Lower leg skin (tissue), 4 donors: ENCODE results near the gene WEE2. TPM values are rescaled to one million over a fixed set of nuclear protein-coding genes. Genes with fewer than 3 reads are reported as not detected.

Experiments
- DNase-seq, 2 donors: peaks; one replicate each; pipeline ENCODE4 v3.0.0-alpha.2; 2019; ENCODE audit warnings: low spot score in 2 of 2
- H3K4me3 ChIP-seq: fragments of 200-600 bp; sonication (generic); 2 replicates; pipeline ENCODE4 v1.5.1; 2017; ENCODE audit warnings: mild to moderate bottlenecking, low read depth; ENCODE audit not compliant: poor library complexity, severe bottlenecking
- POLR2A ChIP-seq, 2 donors: fragments of 450-650 bp; IDR thresholded peaks; one replicate each; pipeline ENCODE4 v1.6.1; 2016 to 2017; ENCODE audit warnings: antibody characterized with exemption in 2 of 2, mild to moderate bottlenecking in 1 of 2, moderate library complexity in 1 of 2
- WGBS, 2 donors: methylation state at CpG; one replicate each; pipeline ENCODE4 v1.1.5; 2018; 5-methylcytosine and 5-hydroxymethylcytosine counted together
- intact Hi-C: fragments of 100-400 bp; cut with DNase I; formaldehyde crosslinking; loops from one replicate; pipeline ENCODE4 v1.15.0; 2023; ENCODE audit warnings: low total_unique reads
- total RNA-seq, 4 donors: library from RNA; depleted of rRNA; stranded (reverse); fragments of >200 nt; gene quantifications; one replicate each; pipeline ENCODE4 v1.1.0, GENCODE V29; 2016
- TF ChIP-seq, protein P1 (sequence below), 3 donors: fragments of 450-650 bp; IDR thresholded peaks; one replicate each; pipeline ENCODE4 v1.5.1; 2016; ENCODE audit warnings: antibody characterized with exemption in 3 of 3, mild to moderate bottlenecking in 3 of 3, moderate library complexity in 2 of 3

Gene WEE2
- total RNA-seq, 4 donors from 2014 or later = not detected

DNA sequence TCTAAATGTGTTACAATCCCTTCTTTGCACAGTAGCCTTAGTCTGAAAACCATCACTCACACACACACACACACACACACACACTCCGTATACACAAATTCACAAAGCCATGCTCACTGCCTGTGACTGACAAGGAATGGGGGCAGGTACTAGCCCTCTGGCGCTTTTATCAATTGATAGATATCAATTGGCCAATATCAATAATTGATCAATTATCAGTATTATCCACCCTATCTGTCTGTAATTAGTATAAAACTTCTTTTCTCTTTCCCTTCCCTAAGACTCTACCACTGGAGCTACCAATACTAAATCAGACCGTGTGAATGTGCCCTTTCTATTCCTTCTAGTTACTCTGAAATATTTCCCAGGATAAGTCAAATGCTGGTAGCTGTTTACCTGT lies 8.3 kb upstream of the WEE2 start:
- no peak for TF ChIP-seq POLR2A (IDR thresholded peaks at IDR 0.05)
- TF ChIP-seq, protein P1, sequence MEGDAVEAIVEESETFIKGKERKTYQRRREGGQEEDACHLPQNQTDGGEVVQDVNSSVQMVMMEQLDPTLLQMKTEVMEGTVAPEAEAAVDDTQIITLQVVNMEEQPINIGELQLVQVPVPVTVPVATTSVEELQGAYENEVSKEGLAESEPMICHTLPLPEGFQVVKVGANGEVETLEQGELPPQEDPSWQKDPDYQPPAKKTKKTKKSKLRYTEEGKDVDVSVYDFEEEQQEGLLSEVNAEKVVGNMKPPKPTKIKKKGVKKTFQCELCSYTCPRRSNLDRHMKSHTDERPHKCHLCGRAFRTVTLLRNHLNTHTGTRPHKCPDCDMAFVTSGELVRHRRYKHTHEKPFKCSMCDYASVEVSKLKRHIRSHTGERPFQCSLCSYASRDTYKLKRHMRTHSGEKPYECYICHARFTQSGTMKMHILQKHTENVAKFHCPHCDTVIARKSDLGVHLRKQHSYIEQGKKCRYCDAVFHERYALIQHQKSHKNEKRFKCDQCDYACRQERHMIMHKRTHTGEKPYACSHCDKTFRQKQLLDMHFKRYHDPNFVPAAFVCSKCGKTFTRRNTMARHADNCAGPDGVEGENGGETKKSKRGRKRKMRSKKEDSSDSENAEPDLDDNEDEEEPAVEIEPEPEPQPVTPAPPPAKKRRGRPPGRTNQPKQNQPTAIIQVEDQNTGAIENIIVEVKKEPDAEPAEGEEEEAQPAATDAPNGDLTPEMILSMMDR (IDR thresholded peaks at IDR 0.05) = no peak
- H3K4me3 ChIP-seq = no peak overlapping the region
- intact Hi-C loops = no loop called here
- 73 to 78% methylated on average over 3 of the region's 3 CpGs for WGBS, 2 donors
- DNase-seq = no peak

DNA sequence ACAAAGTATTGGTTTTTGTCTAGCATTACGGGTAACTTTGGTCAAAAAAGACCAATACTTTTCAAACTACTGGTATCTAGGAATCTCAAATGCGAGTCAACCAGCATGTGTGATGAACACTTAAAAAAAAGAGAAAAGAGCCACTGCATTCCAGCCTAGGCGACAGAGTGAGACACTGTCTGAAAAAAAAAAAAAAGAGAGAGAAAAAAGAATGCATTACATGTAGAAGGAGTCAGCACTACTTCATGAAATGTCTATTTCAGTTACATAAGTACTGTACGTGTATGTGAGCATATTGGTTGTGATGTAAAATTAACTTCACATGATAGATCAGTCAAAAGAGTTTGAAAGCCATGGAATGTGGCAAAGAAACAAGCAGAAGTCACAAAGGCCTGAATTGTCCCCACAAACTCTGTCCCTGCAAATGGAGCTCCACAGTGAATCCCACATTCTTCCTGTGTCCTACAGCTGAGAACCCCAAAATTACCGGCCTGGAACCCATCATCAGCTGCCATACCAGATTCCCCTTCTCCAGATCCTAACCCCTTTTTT lies 7.8 kb upstream of the WEE2 start:
- WGBS, 2 donors = 56 to 60% methylated on average over 5 of the region's 5 CpGs
- intact Hi-C loops = no loop called here

DNA sequence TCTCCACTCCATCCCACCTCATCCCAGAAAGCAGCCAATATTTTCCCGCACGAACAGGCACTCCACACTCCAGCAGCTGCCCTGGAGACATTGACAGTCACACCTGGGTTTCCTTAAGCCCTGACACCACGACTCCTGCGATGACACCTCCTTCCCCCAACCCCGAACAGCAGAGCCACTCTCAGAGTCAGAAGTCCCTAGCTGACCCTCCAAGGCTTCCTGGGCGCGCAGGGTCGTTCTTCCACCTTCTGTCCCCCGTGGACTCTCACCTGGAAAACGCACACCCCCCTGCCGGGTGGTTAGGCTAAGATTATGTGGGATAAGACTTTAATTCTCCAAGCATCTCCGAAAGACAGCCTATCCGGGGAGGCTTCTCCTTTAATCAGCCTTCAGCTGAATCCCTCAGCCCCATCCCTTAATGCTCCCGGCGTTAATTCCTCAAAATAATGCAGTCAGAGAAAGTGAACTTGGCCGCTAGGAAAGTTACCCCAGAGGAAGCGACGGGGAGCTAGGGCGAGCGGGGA lies 7.2 kb upstream of the WEE2 start:
- no peak for TF ChIP-seq POLR2A (IDR thresholded peaks at IDR 0.05)
- TF ChIP-seq, protein P1 (IDR thresholded peaks at IDR 0.05) = no peak
- intact Hi-C loops = no loop called here
- 10 to 13% methylated on average over 20 of the region's 20 CpGs for WGBS, 2 donors
- no peak for DNase-seq
- no peak overlapping the region for H3K4me3 ChIP-seq

More for the DNA sequence above, 7.8 kb upstream of the WEE2 start:
- H3K4me3 ChIP-seq = no peak overlapping the region
- TF ChIP-seq POLR2A (IDR thresholded peaks at IDR 0.05) = no peak
- TF ChIP-seq, protein P1 (IDR thresholded peaks at IDR 0.05) = no peak
- no peak for DNase-seq

DNA sequence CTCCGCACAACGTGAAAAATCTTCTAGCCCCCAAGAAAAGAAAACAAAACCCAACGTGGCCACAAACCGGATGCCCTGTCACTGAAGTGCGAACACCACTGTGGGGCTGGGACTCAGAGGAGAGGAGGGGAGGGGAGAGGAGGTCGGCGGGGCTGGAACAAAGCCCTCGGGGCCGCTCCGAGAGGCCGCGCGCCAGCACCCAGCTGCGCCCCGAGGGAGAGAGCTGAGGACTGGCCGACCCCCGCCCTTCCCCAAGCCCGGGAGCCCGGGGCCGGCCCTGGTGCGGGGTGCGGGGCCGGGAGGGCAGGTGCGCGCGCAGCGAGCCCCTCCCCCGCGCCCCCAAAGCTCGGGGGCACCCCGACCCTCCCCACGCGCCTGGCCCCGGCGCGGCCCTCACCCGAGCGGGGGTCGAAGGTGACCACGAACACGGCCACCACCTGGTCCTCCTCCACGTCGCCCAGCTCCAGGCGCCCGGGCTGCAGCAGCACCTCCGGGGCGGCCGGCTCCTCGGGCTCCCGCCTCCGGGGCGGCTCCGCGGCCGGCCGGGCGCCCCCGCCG lies 6.6 kb upstream of the WEE2 start:
- H3K4me3 ChIP-seq = peak overlapping the region; percentile 63
- peak in 1 of 2 donors; percentile 88 for DNase-seq
- intact Hi-C loops = no loop called here
- 0 to 2% methylated on average over 9 to 16 of the region's 59 CpGs for WGBS, 2 donors
- TF ChIP-seq, protein P1 (IDR thresholded peaks at IDR 0.05) = no peak
- no peak for TF ChIP-seq POLR2A (IDR thresholded peaks at IDR 0.05)

DNA sequence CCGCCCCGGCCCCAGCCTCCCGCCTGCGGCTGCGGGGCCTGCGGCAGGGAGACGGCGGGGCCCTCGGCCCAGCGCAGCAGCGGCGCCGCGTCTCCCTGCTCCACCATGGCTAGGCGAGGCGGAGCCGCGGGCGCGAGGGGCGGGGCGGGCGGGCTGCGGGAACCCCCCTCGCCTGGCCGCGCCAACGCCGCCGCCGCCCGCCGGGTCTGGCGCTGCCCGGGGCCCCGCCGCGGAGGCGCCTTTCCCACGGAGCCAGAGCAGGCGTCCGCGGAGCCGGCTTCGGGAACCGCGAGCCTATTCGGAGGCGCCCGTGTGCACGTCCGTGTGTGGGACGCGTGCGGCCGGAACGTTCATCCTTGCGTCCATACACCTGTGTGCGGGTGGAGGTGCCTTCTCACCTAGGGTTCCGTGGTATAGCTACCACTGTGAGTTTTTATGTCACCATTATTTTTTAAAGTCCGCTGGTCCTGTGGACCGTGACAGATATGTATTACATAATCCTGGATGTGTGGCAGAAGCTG lies 6.0 kb upstream of the WEE2 start, which contains the start of gene DENND11:
TSS of gene DENND11 (minus strand) at position 120 of the 521 bp plus-strand sequence. CDS start at position 107, 13 bp downstream.
- H3K4me3 ChIP-seq = peak within 1 kb of the TSS; percentile 63
- WGBS, 2 donors = 0% methylated on average over 15 to 51 of the region's 62 CpGs
- DNase-seq = no peak
- no peak for TF ChIP-seq POLR2A (IDR thresholded peaks at IDR 0.05)
- TF ChIP-seq, protein P1 (IDR thresholded peaks at IDR 0.05) = no peak
- intact Hi-C loops = no loop called here
